ENCODE data around the gene ACOT7.

Gene ACOT7

DNA sequence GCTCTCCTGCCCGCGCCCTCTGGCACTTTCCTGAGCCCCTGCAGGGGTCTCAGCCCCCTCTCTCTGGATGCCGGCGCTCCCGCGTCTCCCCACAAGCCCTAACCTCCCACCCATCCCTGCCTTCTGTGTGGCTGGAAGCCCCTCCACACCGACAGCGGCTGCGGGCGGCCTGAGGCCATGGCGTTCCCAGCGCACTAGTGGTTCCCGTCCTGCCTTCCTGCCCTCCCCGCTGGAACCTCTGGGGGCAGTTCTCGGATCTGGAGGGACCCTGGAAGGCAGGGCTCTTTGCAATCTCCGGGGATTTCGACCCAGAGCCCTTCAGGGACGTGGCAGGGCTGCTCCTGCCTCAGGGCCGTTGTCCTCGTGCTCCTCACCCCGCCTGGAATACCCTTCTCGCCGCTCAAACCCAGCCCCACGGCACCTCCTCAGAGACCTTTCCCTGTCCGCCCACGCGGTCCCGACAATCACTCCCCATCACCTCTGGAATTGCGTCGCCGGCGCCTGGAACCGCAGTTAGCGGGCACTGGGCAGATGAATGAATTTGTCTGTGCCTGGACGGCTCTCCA is 30.5 kb upstream of the ACOT7 start:
- DNase-seq: no peak

DNA sequence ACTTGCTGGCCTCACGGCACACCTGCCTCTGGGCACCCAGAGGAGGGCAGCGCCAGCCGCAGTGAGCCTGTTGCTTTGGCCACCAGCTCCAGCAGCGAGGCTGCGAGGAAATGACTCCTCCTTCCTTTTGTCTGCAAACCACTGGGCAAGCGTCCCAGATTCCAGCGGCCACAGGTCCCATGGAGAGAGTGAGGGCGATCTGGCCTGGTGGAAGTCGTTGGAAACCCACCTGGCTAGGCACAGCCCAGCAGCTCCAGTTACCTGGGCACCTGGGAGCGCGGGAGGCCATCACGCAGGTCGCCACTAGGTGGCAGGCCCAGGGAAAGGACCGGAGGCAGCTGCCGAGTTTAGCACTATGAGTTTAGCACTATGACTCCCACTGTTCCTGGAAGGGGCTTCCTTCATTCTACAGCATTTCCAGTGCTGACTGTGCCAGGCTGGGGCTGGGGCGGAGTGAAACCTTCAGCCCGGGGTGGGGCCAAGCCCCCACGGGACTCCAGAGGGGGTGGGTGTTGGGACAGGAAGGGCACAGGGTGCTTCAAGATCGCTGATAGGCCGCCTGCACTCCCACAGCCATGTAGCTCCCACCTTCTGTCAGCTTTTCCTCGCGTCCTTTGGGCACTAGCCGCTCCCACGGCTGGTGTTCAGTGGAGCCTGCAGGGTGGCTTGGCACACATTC is 29.9 kb upstream of the ACOT7 start:
- DNase-seq: peak; percentile 20

DNA sequence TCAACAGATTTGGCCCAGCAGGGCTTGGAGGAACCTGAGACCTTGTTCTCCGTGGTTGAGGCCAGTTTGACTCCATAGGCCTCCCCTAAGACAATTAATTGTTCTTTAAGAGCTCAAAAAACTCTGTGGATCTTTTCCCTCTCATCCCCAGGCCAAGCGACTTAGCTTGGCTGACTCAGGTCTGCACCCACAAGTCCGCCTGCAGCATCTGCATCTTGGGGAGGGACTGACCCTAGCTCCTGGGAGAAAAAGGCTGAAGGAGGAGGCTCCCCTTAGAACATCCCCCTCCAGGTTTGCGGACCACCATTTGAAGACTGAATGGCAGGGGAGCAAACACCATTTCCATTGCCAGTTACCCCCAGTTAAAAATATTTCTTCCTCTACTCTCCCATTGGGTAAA is 27.7 kb upstream of the ACOT7 start:
- no peak for DNase-seq

DNA sequence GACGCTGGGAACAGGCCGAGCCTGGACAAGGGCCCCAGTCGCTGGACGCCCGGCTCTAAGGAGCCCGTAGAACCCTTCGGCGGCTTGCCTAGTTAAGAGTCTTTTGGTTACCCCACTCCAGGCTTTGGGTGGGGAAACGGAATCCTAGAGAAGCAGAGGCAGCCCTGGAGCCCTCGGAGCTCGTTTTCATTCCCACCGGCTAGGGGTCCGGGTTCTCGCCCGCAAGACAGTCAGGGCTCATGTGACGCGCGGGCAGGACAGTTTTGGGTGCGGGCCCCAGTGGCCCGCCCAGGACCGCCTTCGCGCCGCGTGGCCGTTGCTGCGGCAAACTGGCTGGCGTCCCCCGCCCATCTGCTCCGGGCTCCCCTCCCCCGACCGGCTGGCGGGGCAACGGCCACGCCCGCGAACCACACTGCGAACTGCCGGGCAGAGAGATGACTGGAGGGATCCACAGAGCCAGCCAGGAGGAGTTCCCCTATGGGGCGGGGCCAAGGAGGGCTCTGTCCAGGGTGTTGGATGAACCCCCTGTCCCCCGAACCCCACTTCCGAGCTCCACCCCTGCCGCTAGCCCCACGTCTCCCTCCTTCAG is 27.0 kb upstream of the ACOT7 start:
- DNase-seq: no peak

DNA sequence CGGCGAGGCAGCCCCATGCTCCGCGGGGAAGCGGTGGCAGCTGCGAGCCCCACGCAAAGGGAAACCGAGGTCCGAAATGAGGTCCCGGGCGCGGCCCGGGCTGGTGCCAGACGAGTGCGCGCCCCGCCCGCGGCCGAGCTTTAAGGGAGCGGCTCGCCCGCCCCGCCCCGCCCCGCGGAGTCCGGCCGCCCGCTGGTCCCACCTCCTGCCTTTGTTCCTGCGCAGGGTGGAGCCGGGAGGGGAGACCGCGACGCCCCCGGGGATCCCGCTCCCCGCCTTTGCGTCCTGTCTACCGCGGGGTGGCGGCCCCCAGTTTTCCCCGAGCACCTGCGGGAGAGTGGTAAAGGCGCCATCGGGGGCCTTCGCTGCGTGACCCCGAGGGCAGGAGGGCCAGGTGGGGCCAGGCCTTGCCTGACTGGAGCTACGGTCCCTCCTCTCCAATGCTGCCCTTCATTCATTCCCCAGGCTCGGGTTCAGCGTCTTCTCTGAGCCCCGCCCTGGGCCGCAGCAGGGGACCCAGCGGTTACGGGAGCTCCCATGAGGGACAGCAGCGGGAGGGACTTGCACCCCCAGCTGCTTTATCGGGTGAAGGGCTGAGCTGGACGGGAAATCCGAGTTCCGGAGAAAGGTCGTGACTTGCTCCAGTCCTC is 26.4 kb upstream of the ACOT7 start, which contains the start of gene HES2:
HES2 (minus strand) TSS at position 116 of the 650 bp plus-strand sequence; CDS start at position 17, 99 bp downstream.
- DNase-seq: no peak

DNA sequence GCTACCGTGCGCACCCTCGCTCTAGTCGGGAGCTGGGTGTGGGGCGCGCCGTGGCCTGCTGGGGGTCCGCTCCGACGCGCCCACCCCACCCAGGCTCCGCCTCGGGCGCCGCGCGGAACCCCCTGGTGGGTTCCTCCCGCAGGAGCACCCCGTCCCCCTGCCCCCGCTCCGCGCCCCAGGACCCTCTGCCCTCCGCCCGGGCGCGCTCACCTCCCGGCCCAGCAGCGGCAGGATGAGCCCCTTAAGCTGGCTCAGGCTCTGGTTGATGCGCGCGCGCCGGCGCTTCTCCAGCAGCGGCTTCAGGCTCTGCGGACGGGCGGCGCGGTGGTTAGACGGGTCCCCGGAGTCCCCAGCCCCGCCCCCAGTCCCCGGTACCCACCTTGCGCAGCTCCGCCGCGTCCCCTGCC is 25.8 kb upstream of the ACOT7 start:
- DNase-seq: no peak

DNA sequence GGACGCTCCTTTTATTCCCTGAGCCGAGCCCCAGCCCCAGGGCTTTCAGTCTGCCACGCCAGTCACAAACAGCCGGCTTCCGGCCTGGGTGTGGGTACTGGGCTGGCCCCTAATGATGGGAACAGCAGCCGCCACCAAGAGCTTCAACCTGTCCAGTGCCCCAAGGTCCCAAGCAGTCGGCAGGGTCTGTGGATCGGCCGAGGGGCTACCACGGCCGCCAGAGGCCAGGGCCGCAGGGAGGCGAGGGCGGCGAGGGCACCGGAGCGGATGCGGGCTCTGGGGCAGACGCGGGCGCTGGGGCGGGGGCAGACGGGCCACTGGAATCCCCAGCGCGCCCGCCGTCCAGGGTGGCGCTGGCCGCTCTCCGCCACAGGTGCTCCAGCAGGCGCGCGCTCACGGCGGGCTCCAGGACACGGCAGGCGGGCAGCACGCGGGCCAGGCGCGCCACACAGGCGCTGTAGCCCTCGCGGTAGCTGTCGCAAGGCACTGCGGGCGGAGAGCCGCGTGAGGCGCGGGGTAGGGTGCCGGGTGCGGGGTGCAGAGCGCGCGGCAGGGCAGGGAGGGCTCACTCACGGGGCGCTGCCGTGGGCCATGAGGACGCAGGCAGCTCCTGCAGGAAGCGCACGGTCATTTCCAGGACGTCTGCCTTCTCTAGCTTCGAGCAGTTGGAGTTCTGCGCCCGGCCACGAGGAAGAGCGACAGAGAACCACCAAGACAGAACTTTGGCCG is 25.3 kb upstream of the ACOT7 start:
- DNase-seq: no peak

DNA sequence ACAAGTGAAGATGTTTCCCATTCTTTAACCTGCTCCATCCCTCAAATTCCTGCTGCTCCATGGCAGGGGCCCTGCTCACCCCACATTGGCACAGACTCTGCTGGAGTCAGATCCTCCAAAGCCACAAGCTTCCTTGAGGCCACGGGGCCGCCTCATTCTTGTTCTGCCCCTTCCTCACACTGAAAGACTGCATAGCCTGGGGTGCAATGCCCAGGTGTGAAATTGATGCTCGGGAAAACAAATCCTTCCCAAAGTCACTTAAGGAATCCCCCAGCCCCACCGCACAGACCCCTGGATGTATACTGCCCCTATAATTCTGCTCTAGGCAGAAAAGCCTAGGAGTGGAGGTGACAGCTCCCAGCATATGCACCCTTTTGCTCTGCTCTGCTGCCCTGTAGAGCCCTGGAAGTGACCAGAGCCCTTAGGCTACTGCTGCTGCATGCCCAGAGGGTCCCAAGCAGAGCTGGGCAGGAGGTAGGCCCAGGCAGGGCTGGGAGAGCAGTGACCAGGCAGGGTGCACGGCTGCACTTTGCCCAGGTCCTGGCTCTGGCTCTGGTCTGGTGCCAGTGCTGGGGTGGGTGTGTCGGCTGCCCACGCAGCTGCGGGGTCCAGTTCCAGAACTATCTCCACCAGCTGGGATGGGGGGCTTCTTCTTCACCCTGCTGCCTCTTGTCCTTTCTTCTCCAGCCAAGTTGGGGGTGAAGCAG is 24.5 kb upstream of the ACOT7 start:
- DNase-seq: no peak

DNA sequence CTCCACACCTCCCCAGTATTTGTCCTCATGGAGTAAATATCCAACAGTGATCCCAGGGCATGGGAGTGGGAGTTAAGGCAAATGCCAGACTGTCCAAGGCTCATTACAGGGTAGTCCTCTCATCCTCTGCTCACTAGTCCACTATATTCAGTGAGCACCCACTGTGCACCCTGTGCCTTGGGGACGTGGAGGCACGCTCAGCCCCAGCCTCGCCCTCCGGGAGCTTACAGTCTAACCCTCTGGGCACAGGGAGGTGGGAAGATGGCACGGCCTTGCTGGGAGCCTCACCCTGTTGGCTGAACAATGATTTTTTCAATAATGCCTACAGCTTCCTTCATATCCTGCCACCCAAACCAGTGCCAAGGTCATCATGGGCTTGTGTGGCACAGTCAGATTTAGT is 23.3 kb upstream of the ACOT7 start:
- no peak for DNase-seq

DNA sequence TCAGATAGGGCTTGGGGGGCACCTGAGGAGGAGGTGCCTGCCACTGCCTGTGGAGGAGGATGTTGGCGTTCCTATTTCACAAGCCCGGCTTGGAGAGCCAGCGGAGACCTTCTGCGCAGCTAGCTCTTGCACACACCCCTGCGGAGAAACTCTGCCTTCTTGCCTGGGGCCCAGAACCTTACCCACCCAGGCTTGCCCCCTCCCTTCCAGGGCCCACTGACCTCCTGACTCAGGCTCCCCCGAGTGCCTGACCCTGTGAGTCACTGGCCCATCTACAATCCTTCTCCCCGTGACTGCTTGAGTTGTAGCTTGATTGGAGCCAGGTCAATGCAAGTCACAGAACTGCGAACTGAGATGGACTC is 22.7 kb upstream of the ACOT7 start:
- DNase-seq: no peak

DNA sequence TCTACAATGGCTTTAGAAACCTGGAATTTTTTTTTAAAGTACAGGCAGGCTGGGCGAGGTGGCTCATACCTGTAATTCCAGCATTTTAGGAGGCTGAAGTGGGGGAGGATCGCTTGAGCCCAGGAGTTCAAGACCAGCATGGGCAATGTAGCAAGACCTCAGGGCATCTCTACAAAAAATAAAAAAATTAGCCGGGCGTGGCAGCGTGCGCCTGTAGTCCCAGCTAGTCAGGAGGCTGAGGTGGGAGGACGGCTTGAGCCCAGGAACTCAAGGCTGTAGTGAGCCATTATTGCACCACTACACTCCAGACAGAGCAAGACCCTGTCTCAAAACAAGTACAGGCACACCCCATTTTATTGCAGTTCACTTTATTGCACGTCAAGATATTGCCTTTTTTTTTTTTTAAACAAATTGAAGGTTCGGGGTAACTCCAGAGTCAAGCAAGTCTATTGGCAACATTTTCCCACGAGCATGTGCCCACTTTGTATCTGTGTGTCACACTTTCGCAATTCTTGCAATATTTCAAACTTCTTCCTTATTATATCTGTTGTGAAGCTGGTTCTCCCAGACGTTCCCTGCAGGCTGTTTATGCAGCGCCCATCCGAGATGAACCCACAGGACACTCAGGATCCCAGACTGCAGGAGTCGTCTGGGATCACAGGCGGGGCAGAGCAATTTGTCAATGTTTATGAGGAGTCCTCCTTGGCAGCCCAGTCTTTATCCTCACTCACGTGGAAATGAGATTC is 21.5 kb upstream of the ACOT7 start:
- DNase-seq: no peak

DNA sequence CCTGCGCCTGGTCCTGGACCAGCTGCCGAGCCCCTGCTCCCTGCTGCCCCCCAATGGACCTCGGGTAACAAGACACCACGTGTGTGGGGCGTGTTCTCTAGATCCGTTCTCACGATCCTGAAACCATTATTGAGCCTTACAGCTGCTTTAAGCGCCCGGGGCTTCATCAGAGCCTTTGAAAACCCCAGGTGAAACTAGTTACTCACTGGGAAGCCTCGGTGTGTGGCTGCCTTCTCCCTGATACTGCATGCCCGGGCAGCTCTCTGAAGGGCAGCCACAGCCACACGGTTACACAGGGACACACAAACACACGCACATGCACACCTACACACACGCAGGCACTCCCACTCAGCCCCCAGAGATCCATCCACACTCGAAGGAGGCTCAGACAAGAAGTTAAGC is 20.9 kb upstream of the ACOT7 start:
- DNase-seq: no peak

DNA sequence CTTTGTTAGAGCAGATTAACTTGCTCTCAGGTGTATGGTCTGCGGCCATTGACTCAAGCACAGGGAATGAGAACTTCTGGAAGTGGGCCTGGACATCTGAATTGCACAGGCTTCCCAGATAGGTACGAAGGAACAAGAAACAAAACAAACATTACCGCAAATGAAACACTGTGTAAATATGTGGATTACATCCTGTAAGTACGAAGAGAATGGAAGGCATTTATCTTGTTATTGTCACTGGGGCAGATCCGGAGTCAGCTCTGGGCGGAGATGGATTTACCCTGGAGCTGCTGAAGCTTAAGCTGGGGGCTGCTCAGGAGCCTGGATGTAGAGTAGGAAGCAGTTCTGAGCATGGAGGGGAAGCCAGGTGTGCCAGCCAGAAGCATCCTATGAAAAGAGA is 19.3 kb upstream of the ACOT7 start:
- DNase-seq: no peak

DNA sequence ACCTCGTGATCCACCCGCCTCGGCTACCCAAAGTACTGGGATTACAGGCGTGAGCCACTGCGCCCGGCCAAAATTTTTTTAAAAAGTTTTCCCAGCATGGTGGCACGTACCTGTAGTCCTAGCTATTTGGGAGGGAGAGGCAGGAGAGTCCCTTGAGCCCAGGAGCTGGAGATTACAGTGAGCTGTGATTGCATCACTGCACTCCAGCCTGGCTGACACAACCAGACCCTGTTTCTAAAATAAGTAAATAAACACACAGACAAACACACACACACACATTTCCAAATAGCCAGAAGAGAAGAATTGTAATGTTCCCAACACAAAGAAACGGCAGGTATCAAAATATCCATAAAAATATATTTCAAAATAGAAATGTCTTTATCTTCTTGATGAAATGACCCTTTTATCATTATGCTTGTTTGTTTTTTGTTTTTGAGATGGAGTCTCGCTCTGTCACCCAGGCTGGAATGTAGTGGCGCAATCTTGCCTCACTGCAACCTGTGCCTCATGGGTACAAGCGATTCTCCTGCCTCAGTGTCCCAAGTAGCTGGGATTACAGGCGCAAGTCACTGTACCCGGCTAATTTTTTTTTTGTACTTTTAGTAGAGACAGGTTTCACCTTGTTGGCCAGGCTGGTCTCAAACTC is 16.8 kb upstream of the ACOT7 start:
- no peak for DNase-seq

DNA sequence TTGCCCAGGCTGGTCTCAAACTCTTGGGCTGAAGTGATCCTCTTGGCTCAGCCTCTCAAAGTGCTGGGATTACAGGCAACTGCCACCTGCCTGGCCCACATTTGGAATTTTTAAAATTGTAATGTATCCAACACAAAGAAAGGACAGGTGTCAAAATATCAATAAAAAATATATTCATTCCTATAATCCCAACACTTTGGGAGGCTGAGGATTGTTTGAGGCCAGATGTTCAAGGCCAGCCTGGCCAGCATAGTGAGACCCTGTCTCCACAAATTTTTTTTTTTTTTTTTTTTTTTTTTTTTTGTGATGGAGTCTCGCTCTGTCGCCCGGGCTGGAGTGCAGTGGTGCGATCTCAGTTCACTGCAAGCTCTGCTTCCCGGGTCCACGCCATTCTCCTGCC is 16.2 kb upstream of the ACOT7 start:
- no peak for DNase-seq

DNA sequence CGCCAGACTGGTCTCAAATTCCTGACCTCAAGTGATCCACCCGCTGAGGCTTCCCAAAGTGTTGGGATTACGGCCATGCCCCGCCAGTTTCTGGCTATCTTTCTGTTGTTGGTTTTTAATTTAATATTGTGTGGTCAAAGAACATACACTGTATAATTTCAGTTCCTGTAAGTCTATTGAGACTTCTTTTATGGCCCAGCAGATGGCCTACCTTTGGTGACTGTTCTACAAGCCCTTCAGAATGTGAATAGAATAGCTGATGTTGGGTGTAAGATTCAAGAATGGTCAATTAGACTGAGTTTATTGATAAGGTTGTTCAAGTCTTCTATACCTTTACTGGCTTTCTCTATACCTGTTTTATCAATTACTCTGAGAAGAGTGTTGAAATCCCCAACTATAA is 15.5 kb upstream of the ACOT7 start:
- no peak for DNase-seq

DNA sequence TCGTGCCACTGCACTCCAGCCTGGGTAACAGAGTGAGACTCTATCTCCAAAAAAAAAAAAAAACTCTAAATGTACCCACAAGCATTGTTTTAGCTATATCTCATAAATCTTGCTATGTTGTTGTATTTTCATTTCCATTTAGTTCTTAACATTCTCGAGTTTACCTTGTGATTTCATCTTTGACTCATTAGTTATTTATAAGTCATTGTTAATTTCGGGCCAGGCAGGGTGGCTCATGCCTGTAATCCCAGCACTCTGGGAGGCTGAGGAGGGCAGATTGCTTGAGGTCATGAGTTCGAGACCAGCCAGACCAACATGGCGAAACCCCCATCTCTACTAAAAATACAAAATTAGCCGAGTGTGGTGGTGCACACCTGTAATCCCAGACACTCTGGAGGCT is 14.5 kb upstream of the ACOT7 start:
- DNase-seq: no peak

DNA sequence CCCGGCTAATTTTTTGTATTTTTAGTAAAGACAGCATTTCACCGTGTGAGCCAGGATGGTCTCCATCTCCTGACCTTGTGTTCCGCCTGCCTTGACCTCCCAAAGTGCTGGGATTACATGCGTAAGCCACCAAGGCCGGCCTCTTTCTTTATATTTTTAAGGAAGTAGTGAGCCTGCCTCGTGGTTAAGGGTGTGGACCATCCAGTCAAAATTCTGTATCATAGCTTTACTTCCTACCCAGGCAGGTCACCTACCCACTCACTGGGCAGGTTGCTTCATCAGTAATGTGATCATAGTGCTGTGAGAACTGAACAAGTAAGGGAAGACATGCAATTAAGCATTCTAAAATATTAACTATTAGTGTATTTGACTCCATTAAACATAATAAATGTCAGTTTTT is 8.1 kb upstream of the ACOT7 start:
- no peak for DNase-seq

DNA sequence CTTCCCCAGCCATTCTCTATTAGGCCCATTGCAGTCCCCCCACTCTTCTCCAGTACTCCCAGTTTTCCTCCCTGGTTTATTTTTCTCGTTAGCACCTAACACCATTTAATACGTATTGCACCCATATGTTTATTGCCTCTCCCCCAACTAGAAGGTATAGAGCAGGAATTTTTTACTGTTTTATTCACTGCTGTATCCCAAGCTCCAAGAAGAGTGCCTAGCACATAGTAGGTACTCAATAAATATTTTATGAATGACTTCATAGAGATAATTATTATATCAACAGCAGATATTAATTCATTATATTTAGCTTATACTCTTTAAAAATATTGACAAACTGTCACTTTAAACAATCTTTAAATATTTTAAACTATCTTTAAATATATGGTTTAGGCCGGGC is 5.7 kb upstream of the ACOT7 start:
- DNase-seq: no peak

DNA sequence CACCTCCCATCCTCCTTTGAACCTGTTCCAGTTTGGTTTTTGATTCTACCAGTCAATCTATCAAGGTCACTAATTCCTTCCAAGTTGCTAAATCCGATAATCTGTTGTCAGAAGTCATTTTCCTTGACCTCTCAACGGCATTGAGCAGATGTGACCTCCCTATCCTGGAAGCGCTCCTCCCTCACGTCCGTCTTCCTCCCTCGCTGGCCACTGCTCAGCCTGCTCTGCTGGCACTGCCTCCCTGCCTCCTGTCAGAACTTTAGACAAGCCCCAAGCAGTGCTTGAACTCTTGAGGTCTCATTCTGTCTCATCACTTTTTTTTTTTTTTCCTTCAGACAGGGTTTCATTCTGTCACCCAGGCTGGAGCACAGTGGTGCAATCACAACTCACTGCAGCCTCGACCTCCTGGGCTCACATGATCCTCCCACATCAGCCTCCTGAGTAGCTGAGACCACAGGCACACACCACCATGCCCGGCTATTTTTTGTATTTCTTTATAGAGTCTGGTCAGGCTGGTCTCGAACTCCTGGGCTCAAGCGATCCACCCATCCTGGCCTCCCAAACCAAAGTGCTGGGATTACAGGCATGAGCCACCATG is 4.4 kb upstream of the ACOT7 start:
- no peak for DNase-seq

DNA sequence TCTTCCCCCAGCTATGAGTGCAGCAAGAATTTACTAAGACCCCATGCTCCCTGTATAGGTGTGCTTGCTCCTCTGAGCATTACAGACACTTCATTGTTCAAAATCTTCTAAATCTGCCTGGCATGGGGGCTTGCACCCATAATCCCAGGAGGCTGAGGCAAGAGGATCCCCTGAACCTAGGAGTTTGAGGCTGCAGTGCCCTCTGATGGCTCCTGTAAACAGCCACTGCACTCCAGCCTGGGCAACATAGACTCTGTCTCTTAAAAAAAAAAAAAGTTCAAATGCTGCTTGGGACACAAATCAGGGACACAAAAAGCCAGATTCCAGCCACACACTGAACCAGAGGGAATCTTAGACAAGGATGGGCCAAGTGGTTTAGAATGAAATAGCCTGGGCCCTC is 3.4 kb upstream of the ACOT7 start:
- DNase-seq: no peak
